ENCODE measurements around the gene RBMS1.

The RBMS1 gene

DNA sequence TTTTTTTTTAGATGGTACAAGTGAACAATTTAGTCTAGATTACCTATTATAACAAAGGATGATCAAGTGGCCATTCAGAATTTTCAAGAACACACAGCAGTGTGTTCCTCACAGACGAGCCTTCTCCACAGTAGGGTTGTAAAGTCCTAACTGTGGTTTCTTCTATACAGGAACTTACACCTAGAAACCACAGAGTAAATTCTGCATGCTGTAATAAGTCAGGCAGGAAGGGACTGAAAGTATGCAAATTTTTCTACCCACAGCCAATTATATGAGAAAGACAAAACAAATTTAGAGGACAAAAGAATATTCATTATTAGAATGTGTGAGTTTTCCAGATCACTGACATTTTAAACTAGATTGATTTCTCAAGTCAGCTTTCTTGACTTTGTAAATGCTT lies 99.5 kb downstream of the RBMS1 start:
- Histone ChIP-seq H3K79me2 (ENCODE audit: control insufficient read depth, low read length) (no peaks in the 10 kb centered on the region), H3K36me3 (ENCODE audit: control insufficient read depth, low read length) (no peaks in the 10 kb centered on the region), H3K4me1 (ENCODE audit: control insufficient read depth, low read length) (peaks cover 15% of the 10 kb centered on the region), H3K9me3 (ENCODE audit: control insufficient read depth, insufficient read depth, low read length) (no peaks in the 10 kb centered on the region), H3K4me3 (ENCODE audit: low read length) (peak overlapping the region; percentile 11; the same call in 1 of the 2 replicates), H3K27me3 (ENCODE audit: control insufficient read depth, low read length) (no peaks in the 10 kb centered on the region), H3F3A (ENCODE audit: control insufficient read depth, insufficient read depth) (no peaks in the 10 kb centered on the region), H3K4me2 (ENCODE audit: low read length) (peak overlapping the region; percentile 35), H3K9me2 (replicated peaks; ENCODE audit: control insufficient read depth, low read length) (no peaks in the 10 kb centered on the region), H4K20me1 (ENCODE audit: control insufficient read depth, insufficient read depth, low read depth, low read length) (peaks cover 4% of the 10 kb centered on the region; the same call in 1 of the 2 replicates), H3K27ac (ENCODE audit: low read depth, low read length) (no peak overlapping the region)
- TF ChIP-seq EZH2phosphoT487 (IDR thresholded peaks at IDR 0.05; ENCODE audit: borderline replicate concordance, low read length) = no peak
- TF ChIP-seq, protein P1, sequence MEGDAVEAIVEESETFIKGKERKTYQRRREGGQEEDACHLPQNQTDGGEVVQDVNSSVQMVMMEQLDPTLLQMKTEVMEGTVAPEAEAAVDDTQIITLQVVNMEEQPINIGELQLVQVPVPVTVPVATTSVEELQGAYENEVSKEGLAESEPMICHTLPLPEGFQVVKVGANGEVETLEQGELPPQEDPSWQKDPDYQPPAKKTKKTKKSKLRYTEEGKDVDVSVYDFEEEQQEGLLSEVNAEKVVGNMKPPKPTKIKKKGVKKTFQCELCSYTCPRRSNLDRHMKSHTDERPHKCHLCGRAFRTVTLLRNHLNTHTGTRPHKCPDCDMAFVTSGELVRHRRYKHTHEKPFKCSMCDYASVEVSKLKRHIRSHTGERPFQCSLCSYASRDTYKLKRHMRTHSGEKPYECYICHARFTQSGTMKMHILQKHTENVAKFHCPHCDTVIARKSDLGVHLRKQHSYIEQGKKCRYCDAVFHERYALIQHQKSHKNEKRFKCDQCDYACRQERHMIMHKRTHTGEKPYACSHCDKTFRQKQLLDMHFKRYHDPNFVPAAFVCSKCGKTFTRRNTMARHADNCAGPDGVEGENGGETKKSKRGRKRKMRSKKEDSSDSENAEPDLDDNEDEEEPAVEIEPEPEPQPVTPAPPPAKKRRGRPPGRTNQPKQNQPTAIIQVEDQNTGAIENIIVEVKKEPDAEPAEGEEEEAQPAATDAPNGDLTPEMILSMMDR (IDR thresholded peaks at IDR 0.05; ENCODE audit: low read depth, low read length, poor library complexity, severe bottlenecking) = no peak

DNA sequence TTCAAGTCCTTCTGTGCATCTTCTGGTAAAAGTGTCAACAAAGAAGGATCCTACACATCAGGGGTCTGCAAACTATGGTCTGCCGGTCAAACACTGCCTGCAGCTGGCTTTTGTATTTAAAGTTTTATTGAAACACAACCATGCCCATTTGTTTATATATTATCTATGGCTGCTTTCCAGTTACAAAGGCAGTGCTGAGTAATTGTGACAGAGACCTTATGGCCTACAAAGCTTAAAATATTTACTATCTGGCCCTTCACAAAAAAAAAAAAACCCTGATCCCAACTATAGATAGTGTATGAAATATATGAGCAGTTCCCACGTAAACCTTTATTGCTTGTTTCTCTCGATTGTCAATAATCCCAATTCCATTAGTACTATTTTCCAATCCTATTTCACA lies 101.4 kb downstream of the RBMS1 start:
- H3K4me3 ChIP-seq (ENCODE audit: low read length) = no peak overlapping the region
- no peaks in the 10 kb centered on the region for H3K79me2 ChIP-seq (ENCODE audit: control insufficient read depth, low read length)
- H3K4me2 ChIP-seq (ENCODE audit: low read length) = no peak overlapping the region

DNA sequence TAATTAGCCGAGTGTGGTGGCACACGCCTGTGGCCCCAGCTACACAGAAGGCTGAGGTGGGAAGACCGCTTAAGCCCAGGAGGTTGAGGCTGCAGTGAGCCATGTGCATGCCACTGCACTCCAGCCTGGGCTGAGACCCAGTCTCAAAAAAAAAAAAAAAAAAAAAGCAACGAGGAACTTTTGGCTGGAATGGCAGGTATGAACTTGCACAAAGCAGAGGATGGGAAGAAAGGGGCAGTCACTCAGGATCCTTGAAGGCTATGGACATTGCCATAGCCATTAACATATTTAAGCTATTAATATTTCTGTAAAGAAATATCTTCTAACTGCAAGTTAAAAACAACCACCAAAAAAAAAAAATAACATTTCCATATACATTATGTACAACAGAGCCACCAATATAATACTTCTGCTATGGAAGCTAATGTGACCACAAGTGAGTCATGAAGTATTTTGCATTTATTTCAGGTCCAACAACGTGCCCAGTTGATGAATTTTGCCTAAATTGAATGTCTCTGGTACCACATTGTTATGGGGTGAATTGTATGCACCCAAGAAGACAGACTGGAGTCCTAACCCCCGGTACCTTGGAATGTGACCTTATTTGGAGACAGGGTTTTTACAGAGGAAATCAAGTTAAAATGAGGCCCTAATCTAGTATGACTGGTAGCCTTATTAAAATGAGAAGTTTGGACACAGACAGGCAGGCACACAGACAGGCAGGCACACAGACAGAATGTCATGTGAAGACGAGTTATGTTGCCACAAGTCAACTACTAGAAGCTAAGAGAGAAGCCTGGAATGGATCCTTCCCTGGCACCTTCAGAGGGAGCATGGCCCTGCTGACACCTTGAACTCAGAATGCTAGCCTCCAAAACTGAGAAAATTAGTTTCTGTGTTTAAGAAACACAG lies 102.8 kb downstream of the RBMS1 start:
- no peaks in the 10 kb centered on the region for H3K36me3 ChIP-seq (ENCODE audit: control insufficient read depth, low read length)
- no peaks in the 10 kb centered on the region for H3K27me3 ChIP-seq (ENCODE audit: control insufficient read depth, low read length)
- H3K4me3 ChIP-seq (ENCODE audit: low read length) = no peak overlapping the region
- no peaks in the 10 kb centered on the region for H3K9me2 ChIP-seq (replicated peaks; ENCODE audit: control insufficient read depth, low read length)
- no peaks in the 10 kb centered on the region for H3K79me2 ChIP-seq (ENCODE audit: control insufficient read depth, low read length)
- H3K4me2 ChIP-seq (ENCODE audit: low read length) = no peak overlapping the region
- no peaks in the 10 kb centered on the region for H3K9me3 ChIP-seq (ENCODE audit: control insufficient read depth, insufficient read depth, low read length)
- no peaks in the 10 kb centered on the region for H3F3A ChIP-seq (ENCODE audit: control insufficient read depth, insufficient read depth)
- H4K20me1 ChIP-seq (ENCODE audit: control insufficient read depth, insufficient read depth, low read depth, low read length) = peaks cover 4% of the 10 kb centered on the region; the same call in 1 of the 2 replicates
- H3K4me1 ChIP-seq (ENCODE audit: control insufficient read depth, low read length) = peaks cover 19% of the 10 kb centered on the region
- no peak overlapping the region for H3K27ac ChIP-seq (ENCODE audit: low read depth, low read length)
- no peak for TF ChIP-seq EZH2phosphoT487 (IDR thresholded peaks at IDR 0.05; ENCODE audit: borderline replicate concordance, low read length)
- TF ChIP-seq, protein P1 (IDR thresholded peaks at IDR 0.05; ENCODE audit: low read depth, low read length, poor library complexity, severe bottlenecking) = no peak

More for the DNA sequence above, 101.4 kb downstream of the RBMS1 start:
- Histone ChIP-seq H3K4me1 (ENCODE audit: control insufficient read depth, low read length) (peaks cover 19% of the 10 kb centered on the region), H3K9me2 (replicated peaks; ENCODE audit: control insufficient read depth, low read length) (no peaks in the 10 kb centered on the region), H3F3A (ENCODE audit: control insufficient read depth, insufficient read depth) (no peaks in the 10 kb centered on the region), H3K36me3 (ENCODE audit: control insufficient read depth, low read length) (no peaks in the 10 kb centered on the region), H4K20me1 (ENCODE audit: control insufficient read depth, insufficient read depth, low read depth, low read length) (peaks cover 4% of the 10 kb centered on the region; the same call in 1 of the 2 replicates), H3K9me3 (ENCODE audit: control insufficient read depth, insufficient read depth, low read length) (no peaks in the 10 kb centered on the region), H3K27ac (ENCODE audit: low read depth, low read length) (no peak overlapping the region), H3K27me3 (ENCODE audit: control insufficient read depth, low read length) (no peaks in the 10 kb centered on the region)
- TF ChIP-seq EZH2phosphoT487 (IDR thresholded peaks at IDR 0.05; ENCODE audit: borderline replicate concordance, low read length) = no peak
- TF ChIP-seq, protein P1 (IDR thresholded peaks at IDR 0.05; ENCODE audit: low read depth, low read length, poor library complexity, severe bottlenecking) = no peak

Measured in DOHH2 (cell line).